Skeletal muscle cell (primary cell): ENCODE results near the gene RAF1.
A peak's percentile ranks its signal among the peaks of the same experiment; 100 is the strongest.

Source experiments
- DNase-seq: peaks from one replicate; pipeline ENCODE4 v3.0.0-alpha.2; 2010; ENCODE audit warnings: low read depth
- H3K4me3 ChIP-seq: 2 replicates; pipeline ENCODE4 v1.5.1; 2011; ENCODE audit warnings: low read depth, mild to moderate bottlenecking, control low read depth, low read length, moderate library complexity

Gene RAF1

GRCh38 chr3:12577379-12577778 lies 86.5 kb downstream of the RAF1 start:
- H3K4me3 ChIP-seq, result no peak overlapping the region
- no peak for DNase-seq

- no peak overlapping the region for H3K4me3 ChIP-seq
- DNase-seq, result no peak
Measured at GRCh38 chr3:12574661-12575060, 89.3 kb downstream of the RAF1 start.

GRCh38 chr3:12574131-12574530 lies 89.8 kb downstream of the RAF1 start:
- H3K4me3 ChIP-seq, result no peak overlapping the region

GRCh38 chr3:12571986-12572385 lies 91.9 kb downstream of the RAF1 start:
- DNase-seq, result no peak
- H3K4me3 ChIP-seq, result no peak overlapping the region

More at GRCh38 chr3:12574131-12574530, 89.8 kb downstream of the RAF1 start:
- no peak for DNase-seq

- no peak for DNase-seq
- no peak overlapping the region for H3K4me3 ChIP-seq
Measured at GRCh38 chr3:12569836-12570235, 94.1 kb downstream of the RAF1 start.

GRCh38 chr3:12568747-12569146 lies 95.2 kb downstream of the RAF1 start:
- no peak overlapping the region for H3K4me3 ChIP-seq
- no peak for DNase-seq

- DNase-seq, result no peak
- no peak overlapping the region for H3K4me3 ChIP-seq
Measured at GRCh38 chr3:12566976-12567375, 96.9 kb downstream of the RAF1 start.

GRCh38 chr3:12562451-12562850 lies 101.5 kb downstream of the RAF1 start:
- no peak overlapping the region for H3K4me3 ChIP-seq
- DNase-seq, result no peak

- no peak overlapping the region for H3K4me3 ChIP-seq
- DNase-seq, result no peak
Measured at GRCh38 chr3:12561397-12561796, 102.5 kb downstream of the RAF1 start.

- DNase-seq, result no peak
- H3K4me3 ChIP-seq, result no peak overlapping the region
Measured at GRCh38 chr3:12560505-12561190, 103.3 kb downstream of the RAF1 start.

- DNase-seq, result no peak
- no peak overlapping the region for H3K4me3 ChIP-seq
Measured at GRCh38 chr3:12559520-12559919, 104.4 kb downstream of the RAF1 start.

- H3K4me3 ChIP-seq, result peak overlapping the region; percentile 87
- no peak for DNase-seq
Measured at GRCh38 chr3:12558706-12559105, 105.2 kb downstream of the RAF1 start.

- peak overlapping the region; percentile 87 for H3K4me3 ChIP-seq
- DNase-seq, result no peak
Measured at GRCh38 chr3:12557473-12558100, 106.3 kb downstream of the RAF1 start.

- H3K4me3 ChIP-seq, result peak within 1 kb of the TSS; percentile 87
- peak; percentile 51 for DNase-seq
Measured at GRCh38 chr3:12556690-12557472, 107.0 kb downstream of the RAF1 start, which contains the start of gene MKRN2. TSS of gene MKRN2 (plus strand) at chr3:12557087. CDS start at chr3:12557151, 64 bp downstream.

GRCh38 chr3:12556314-12556689 lies 107.6 kb downstream of the RAF1 start:
- DNase-seq, result no peak
- H3K4me3 ChIP-seq, result peak overlapping the region; percentile 87

- H3K4me3 ChIP-seq, result peak overlapping the region; percentile 47
- DNase-seq, result no peak
Measured at GRCh38 chr3:12553921-12554391, 110.0 kb downstream of the RAF1 start.

GRCh38 chr3:12549971-12550760 lies 113.8 kb downstream of the RAF1 start:
- no peak for DNase-seq
- H3K4me3 ChIP-seq, result no peak overlapping the region

GRCh38 chr3:12545473-12545791 lies 118.5 kb downstream of the RAF1 start, which contains the start of gene MKRN2OS:
TSS of gene MKRN2OS (minus strand) at chr3:12545499. CDS start at chr3:12545464, 35 bp downstream.
- DNase-seq, result no peak

GRCh38 chr3:12544652-12545472 lies 119.1 kb downstream of the RAF1 start:
- H3K4me3 ChIP-seq, result no peak overlapping the region
- DNase-seq, result no peak

More at GRCh38 chr3:12545473-12545791, 118.5 kb downstream of the RAF1 start, which contains the start of gene MKRN2OS:
- no peak within 1 kb of the TSS for H3K4me3 ChIP-seq
